Cerebellar cortex (tissue), 1 donor: ENCODE data around the gene BICDL2.
"Not testable (repeated sequence)": the region's sequence is repeated elsewhere in the genome, so short reads cannot be mapped to it uniquely, and the experiment has no call there.

Experiments used
- DNase-seq: peaks from one replicate; pipeline ENCODE4 v3.0.0-alpha.2; 2015; ENCODE audit warnings: low spot score

Gene BICDL2

DNA sequence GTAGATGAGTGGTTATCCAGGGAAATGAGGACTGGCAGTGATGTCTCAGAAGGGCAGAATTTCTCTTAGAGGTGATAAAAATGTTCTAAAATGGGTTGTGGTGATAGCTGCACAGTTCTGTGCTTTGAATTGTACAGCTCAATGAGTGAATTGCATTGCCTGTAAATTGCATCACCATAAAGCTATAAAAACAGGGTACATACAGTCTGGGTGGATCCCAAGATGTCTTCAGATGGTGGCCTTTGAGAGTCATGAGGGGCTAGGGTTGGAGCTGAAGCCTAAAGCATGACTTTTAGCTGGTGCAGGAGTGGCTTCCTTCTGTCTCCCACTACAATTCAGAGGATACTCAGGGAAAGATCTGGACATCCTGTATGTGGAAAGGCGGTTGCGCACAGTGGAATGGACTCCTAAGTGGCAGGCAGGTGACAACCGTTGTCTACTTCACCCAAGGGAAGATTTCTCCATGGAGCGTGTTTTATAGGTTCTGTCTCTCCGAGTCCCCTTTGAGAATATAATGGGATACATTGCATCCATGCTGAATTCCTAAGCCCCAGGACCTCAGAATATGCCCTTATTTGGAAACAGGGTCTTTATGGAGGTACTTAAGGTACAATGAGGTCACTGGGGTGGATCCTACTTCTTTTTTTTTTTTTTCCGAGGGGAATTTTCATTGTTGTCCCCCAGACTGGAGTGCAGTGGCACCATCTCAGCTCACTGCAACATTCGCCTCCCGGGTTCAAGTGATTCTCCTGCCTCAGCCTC lies 27.1 kb upstream of the BICDL2 start:
- DNase-seq, result no peak

DNA sequence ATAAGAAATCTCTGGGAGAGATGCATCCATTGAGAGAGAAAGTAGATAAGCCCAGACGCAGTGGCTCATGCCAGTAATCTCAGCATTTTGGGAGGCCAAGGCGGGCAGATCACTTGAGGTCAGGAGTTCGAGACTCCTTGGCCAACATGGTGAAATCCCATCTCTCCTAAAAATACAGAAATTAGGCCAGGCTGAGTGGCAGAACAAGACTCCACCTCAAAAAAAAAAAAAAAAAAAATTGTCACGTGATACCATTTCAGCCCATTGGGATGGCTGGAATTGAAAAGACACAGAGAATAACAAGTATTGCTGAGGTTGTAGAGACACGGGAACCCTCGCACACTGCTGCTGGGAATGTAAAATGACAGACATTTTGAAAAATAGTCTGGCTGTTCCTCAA lies 25.8 kb upstream of the BICDL2 start:
- DNase-seq, result no peak

DNA sequence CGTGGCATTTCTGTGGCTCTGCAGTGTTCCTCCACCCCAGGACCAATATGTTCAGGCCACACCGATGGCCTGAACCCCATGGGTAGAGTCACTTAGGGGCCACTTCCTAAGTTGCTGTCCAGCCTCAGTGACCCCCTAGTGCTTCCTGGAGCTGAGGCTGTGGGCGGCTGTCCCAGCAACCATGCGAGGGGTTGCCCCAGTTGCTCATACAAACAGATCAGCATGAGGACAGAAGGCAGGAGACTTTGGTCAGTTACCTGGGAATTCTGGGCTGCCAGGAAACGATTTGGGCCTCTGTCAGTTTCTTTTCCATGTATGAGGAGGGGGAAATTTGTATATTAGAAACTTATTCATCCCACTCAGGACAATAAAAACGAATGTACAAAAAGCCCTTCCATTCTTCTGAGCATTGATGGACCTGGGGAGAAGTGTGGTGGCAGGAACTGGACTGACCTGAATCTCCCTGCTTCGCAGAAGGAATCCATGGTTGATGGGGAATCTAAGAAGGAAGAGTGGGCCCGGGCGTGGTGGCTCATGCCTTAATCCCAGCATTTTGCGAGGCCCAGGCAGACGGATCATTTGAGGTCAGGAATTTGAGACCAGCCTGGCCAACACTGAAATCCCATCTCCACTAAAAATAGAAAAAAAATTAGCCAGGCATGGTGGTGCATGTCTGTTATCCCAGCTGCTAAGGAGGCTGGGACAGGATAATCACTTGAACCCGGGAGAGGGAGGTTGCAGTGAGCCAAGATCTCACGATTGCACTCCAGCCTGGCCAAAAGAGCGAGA lies 23.8 kb upstream of the BICDL2 start:
- no peak for DNase-seq

DNA sequence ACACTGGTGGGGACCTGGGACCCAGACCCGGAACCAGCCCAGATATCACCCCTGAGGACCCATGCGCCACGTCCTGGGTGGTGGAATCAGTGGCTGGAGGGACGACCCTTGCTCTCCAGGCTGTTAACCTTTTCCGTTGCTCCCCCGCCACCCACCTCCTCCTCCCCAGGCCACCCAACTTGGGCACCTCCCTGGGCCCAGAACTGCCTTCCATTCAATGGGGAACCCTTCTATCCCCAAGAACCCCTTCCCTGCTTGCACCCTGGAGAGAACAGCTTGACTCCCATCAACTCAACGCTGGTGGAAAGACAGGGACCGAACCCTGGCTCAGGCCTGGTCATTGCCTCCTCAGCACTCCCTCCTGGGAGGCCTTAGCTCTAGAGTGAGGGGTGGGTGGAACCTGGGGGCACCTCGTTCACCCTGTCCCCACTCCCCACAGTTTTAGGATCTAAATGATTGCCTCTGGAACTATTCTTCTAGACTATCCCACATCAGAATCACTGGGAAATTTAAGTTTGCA lies 23.0 kb upstream of the BICDL2 start:
- DNase-seq, result no peak

DNA sequence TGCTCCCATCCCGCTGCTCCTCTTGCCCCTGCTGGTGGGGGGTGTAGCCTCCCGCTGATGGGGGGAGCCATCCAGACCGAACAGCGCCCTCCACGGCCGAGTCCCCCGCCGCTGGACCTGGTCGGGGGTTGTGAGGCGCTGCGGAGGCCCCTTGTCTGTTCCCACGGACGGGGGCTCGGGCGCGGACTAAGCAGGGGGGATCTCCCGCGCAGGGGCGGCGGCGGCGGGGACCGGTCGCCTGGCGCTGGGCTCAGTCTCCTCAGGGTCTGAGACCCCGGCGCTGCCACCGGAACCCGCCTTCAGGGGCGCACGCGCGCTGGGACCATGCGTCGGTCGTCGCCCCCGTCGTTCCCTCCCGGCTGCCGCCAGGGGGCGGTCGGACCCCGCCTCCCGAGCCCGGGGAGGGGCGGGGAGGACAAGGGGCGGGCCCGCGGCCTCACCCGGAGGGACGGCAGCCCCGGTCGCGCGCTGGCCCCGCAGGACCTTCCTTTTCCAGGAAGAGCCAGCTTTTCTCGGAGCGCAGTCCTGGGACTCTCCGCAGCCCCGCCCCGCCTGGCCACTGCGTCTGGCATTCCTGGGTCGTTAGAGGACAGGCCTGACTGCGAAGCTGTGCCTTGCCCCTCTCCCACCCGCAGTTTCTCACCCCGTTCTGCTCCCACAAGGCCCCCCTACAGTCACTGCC lies 22.4 kb upstream of the BICDL2 start:
- peak; percentile 77 for DNase-seq

DNA sequence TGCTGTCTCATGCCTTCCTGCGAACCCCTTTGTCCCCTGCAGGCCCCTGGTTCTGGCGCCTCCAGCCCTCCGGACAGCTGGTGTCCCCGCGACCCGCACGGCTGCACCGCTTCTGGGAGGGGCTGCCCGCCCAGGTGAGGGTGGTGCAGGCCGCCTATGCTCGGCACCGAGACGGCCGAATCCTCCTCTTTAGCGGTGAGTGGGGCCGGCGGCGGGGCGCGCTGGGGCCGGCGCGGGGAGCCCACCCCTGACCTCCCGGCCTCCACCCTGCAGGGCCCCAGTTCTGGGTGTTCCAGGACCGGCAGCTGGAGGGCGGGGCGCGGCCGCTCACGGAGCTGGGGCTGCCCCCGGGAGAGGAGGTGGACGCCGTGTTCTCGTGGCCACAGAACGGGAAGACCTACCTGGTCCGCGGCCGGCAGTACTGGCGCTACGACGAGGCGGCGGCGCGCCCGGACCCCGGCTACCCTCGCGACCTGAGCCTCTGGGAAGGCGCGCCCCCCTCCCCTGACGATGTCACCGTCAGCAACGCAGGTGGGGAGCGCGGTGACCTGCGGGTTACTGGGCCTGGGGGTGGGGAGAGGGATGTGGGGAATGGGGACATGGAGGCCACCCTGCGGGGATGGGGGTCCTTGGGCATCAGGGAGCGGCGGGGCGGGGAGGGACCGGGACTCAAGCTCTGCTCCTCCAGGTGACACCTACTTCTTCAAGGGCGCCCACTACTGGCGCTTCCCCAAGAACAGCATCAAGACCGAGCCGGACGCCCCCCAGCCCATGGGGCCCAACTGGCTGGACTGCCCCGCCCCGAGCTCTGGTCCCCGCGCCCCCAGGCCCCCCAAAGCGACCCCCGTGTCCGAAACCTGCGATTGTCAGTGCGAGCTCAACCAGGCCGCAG lies 21.6 kb upstream of the BICDL2 start:
- DNase-seq, result peak; percentile 66

DNA sequence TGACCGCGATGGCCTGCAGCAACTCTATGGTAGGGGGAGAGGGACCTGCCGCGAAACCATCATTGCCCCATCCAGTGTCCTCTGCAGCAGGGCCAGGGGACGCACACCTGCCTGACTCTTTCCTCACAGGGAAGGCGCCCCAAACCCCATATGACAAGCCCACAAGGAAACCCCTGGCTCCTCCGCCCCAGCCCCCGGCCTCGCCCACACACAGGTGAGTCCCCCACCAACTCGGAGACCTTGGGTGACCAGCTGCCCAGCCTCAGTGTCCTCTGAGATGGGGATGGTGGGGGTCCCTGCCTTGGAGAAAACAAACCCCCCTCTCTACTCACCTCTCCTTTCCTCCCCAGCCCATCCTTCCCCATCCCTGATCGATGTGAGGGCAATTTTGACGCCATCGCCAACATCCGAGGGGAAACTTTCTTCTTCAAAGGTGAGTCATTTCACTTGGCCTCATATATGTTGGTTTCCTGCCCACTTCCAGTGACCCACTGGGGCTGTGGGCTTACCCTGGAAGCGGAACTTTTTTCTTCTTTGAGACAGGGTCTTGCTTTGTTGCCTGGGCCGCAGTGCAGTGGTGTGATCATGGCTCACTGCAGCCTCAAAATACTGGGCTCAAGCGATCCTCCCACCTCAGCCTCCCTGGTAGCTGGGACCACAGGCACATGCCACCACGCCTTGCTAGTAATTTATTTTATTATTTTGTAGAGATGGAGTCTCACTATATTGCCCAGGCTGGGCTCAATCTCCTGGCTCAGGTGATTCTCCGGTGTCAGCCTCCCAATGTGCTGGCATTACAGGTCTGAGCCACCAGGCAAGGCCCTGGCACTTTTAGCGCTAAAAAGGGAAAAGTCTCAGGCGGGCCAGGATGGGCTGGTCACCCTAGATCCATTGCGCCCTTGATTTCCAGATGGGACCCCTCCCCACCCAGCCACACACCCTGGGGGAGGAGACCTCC lies 20.7 kb upstream of the BICDL2 start:
- no peak for DNase-seq

DNA sequence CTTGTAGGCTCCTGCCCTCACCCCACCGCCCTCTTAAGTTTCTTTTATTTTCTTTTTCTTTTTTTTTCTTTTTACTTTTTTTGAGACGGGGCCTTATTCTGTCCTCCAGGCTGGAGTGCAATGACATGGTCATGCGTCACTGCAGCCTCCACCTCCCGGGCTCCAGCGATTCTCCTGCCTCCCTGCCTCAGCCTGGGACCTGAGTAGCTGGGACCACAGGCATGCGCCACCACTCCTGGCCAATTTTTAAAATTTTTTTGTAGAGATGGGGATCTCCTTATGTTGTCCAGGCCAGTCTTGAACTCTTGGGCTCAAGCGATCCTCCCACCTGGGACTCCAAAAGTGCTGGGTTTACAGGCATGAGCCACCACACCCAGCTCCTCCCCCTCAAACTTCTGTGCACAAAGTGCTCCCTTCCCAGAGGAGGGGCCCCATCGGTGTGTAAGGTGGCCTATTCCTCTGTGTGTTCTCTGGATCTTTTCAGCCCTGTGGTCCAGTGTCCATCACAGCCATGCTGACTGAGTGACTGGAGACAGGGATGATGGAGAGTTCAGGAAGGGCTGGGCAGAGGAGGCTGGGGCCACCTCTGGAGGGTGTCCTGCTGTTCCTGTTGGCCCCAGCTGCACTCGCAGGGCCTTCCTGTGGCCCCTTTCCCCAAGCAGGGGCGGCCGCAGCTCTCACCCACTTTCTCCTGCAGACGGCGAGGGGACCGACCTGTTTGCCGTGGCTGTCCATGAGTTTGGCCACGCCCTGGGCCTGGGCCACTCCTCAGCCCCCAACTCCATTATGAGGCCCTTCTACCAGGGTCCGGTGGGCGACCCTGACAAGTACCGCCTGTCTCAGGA lies 19.8 kb upstream of the BICDL2 start:
- DNase-seq, result no peak

DNA sequence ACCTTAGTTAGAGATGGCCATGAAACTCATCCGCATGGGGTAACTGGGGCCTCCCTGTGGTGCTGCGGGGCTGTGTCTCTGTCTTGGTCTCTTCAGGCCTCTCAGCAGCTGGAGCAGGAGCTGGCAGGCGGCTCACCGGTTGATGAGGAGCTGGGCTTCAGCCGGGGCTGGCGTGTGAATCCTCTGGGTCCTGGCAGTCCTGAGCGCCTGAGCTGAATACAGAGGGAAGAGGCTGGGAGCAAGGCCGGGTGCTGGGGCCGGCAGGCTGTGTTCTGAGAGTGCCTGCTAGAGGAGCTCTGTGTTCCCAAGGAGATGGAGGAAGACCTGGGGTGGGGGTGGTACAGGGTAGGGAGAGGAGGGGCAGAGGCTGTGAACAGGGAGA lies 19.0 kb upstream of the BICDL2 start:
- DNase-seq, result not testable (repeated sequence)

DNA sequence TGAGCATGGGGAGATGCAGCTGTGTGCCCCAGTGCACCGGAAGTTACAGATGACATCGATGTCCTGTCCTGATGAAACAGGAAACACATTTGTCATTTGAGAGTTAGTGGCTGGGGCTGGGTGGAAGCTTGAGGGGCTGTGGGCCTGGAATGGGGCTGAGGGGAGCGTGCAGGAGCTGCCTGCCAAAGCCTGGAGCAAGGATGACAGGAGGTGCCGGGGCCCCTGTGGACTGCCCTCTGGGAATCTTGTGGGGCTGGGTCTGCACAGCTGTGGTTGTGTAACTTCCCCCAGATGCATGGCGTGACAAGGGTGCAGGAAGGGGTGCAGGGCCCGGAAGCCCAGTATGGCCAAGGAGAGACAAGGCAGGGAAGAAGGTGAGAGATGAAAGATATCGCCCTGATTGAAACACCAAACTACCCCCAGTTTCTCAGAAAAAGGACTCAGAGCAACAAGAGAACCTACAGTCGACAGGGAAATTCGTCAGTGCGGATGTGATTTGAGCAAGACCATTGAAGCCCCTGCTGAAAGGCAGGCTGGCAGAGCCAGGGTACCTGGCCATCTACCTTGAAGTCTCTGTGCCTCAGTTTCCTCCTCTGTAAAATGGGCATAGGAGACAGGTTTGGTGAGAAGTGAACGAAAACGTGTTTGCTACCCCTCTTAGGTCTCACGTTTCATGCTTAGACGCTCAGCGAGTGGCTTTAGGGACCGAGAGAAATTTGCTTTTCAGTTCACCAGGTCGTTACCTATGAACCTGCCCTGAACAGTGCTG lies 18.4 kb upstream of the BICDL2 start:
- DNase-seq, result no peak

DNA sequence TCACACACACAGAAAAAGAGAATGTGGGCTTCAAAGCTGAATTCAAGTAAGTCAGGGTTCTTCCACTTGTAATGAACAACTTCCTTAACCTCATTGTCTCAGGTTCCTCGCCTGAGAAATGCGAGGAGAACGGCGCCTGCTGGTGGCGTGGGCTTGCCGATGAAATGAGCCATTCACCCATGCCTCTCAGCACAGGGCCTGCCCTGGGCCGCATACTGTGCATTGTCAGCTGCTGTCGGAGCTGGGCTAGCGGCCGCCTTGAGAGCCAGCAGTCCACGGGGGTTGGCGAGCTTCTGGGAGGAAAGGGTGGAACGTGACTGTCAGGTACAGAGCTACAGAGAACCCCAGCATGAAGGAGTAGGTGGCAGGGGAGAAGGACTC lies 16.6 kb upstream of the BICDL2 start:
- not testable (repeated sequence) for DNase-seq

DNA sequence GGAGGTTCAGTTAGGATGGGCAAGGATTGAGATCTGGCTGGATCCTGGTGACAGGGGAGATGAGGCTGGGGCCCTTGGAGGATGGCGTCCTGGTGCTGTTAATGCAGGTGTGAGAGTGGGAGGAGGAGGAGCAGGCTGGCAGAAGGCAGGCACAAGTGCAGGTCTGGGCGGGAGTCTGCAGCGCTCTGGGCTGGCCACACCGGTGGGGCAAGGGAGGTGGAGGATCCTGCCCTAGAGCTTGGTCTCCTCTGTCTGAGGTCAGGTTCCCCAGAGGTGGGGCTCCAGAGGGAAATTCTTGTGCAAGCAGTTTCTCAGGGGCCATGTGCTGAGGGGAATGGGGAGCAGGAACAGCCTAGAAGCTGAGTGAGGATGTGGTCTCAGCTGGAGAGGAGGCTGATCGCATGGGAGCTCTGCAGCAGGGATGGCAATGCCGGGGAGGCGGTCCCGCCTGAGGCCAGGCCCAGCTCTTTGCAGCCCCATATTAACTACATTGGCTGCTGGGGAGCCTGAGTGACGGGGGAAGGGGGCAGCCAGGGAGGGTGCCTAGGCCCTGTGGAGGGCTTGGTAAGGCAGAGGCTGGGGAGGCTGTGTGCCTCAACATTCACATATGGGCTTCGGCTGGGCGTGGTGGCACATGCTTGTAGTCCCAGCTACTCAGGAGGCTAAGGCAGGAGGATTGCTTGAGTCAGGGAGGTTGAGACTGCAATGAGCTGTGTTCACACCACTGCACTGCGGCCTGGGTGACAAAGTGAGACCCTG lies 16.0 kb upstream of the BICDL2 start:
- DNase-seq, result not testable (repeated sequence)

DNA sequence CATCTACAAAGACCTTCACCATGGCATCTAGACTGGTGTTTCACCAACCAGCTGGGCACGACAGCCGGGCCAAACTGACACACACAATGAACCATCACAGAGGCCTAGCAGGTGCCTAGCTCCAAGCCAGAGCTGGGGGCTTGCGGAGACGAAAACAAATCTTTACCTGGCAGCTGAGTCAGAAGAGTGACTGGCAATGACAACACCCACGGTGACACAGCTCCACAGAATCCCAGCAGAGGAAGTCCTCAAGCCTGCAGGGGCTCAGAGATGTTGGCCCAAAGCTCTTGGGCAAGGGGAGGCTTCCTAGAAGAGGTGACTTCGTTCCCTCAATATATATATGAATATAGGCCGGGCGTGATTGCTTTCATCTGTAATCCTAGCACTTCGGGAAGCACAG lies 14.8 kb upstream of the BICDL2 start:
- no peak for DNase-seq

DNA sequence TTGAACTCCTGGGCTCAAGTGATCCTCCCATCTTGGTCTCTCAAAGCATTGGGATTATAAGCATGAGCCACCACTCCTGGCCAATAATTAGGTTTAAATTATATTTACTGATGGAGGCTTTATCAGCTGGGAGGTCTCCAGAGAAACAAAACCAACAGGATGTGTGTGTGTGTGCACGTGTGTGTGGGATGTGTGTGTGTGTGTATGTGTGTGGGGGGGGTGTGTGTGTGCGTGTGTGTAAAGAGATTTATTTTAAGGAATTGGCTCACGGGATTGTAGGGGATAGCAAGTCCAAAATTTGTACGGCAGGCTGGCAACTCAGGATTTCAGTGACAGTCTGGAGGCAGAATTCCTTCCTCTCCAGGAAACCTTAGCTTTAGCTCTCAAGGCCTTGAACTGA lies 14.3 kb upstream of the BICDL2 start:
- DNase-seq, result no peak

DNA sequence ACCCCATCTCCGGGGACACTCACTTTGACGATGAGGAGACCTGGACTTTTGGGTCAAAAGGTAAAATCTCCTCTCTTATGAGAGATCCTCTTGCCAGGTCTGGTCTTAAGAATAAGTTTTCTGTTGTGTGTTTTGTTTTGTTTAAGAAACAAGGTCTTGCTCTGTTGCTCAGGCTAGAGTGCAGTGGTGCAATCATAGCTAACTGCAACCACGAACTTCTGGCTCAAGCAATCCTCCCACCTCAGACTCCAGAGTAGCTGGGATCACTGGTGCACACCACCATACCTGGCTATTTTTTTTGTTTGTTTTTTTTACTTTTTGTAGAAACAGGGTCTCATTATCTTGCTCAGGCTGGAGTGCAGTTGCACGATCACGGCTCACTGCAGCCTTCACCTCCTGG lies 13.7 kb upstream of the BICDL2 start:
- DNase-seq, result no peak

DNA sequence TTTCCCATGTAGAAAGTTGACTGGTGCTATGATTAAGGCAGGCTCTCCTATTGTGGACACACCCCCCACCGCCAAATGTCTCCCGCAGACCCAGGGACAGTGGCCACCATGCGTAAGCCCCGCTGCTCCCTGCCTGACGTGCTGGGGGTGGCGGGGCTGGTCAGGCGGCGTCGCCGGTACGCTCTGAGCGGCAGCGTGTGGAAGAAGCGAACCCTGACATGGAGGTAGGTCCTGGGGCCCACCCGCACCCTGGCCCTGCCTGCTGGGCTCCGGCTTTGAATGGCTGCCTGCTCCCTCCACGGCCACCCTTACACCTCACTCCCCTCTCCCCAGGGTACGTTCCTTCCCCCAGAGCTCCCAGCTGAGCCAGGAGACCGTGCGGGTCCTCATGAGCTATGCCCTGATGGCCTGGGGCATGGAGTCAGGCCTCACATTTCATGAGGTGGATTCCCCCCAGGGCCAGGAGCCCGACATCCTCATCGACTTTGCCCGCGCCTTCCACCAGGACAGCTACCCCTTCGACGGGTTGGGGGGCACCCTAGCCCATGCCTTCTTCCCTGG lies 13.3 kb upstream of the BICDL2 start:
- no peak for DNase-seq

DNA sequence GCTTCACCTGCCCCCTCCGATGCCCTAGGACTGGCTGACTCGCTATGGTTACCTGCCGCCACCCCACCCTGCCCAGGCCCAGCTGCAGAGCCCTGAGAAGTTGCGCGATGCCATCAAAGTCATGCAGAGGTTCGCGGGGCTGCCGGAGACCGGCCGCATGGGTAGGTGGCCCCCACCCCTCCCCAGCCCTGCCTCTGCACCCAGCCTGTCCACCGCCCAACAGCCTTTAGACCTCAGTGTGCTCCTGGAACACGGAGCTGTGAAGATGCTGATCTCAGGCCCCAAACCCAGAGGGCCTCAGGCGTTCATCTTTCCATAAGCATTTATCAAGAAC lies 10.6 kb upstream of the BICDL2 start:
- no peak for DNase-seq
